Amniotic epithelial cell (primary cell): ENCODE results near the gene LRRC34.

Source experiments
- DNase-seq: peaks from one replicate; pipeline ENCODE4 v3.0.0-alpha.2; 2010; ENCODE audit warnings: low read depth

LRRC34 gene

DNA sequence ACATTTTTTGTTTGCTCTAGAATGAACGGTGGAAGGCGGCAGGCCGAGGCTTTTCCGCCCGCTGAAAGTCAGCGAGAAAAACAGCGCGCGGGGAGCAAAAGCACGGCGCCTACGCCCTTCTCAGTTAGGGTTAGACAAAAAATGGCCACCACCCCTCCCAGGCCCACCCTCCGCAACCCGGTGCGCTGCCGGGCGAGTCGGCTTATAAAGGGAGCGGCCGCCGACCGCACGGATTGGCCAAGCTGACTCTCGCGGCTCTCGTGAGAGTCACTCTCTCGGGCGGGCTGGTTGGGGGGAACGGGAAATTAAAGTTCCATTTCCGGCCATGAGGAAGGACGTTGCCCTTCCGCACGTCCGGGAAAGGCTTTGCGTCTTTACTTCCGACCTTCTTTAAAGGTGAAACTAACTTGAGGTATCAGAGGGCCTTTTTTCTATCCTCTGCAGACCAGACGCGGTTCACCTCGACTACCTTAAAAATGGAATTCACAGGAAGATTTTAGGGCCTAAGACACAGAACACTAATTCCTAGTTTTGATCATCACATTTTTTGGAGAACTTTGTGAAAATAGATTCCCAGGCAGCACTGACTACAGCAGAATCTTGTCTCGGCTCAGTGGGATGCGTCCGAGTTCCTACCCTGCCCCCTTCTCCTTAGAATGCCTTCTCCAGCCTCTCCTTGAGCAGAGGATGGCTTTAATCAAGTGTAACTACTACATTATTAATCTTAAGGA lies 47.7 kb downstream of the LRRC34 start, which contains the start of gene TERC:
Gene TERC, minus strand, starts transcription at position 179 of the 731 bp plus-strand sequence.
- peak; percentile 93 for DNase-seq

DNA sequence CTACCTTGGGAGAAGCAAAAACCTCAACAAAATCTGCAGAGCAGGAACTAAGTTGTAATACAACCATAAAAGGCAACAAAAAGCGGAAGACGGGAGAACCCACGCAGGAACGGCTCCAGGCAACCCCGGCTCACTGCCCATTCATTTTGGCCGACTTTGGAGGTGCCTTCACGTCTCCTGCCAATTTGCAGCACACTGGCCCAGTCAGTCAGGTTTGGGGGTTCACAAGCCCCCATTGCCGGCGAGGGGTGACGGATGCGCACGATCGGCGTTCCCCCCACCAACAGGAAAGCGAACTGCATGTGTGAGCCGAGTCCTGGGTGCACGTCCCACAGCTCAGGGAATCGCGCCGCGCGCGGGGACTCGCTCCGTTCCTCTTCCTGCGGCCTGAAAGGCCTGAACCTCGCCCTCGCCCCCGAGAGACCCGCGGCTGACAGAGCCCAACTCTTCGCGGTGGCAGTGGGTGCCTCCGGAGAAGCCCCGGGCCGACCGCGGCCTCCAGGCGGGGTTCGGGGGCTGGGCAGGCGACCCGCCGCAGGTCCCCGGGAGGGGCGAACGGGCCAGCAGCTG lies 48.3 kb downstream of the LRRC34 start:
- peak; percentile 66 for DNase-seq

DNA sequence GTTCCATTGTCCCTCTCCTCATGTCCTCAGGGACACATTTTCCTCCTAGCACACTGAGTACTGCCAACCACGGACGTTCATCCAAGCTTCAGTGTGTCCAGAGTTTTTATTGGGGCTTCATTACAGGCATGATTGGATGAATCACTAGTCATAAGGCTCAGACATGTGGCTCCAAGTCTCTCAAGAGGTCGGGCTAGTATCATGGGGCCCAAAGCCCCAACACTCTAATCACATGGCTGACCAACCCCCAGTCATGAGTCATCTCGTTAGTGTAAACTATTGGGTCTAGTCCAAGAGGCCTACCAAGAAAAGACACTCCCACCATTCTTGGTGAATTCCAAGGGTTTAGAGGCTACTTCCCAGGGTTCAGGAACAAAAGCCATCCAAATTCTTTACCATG lies 52.2 kb downstream of the LRRC34 start:
- peak; percentile 85 for DNase-seq

DNA sequence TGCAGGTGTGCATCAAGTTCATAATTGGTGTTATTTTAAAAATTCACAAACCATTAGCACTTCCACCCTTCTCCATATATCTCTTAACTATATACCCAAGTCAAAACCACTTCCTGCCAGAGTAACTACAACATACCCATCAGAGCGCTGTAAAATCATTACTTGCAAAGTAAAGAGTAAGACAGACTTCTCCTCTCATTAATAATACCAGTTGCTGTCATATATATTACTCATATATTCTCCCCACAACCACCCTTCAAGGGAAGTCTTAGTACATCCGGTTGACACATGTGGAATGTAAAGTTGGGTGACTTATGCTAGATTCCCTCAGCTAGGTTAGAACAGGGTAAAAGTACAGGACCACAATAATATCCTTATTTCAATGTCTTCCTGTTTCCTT lies 53.4 kb downstream of the LRRC34 start:
- DNase-seq = peak; percentile 68

DNA sequence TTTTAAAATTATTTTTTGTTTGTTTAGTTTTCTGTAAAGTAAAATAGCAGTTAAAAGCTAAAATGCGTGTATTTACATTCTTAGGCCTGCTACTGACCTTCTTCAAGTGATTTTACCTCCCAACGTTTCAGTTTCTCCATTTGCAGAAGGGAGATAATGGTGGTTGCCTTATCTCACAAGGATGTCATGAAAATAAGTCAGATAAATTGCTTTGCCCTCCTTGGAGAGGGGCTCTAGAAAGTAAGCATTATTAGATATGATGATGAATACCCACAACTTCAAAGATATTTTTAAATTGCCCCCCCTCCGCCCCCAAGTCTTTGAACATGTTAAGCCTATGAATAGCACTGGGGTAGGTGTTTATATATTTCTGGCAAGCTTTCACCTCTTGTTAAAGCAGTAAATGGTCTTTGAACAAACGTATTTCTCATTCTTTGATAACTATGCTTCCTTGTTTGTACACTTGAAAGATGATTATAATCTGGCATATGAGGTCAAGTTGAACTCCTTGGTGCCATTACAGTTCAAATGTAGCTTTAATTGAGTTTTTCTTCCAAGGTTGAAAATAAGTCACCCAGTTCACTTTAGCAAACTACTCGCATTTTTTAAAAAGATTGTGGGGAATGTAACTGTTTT lies 54.2 kb downstream of the LRRC34 start:
- peak; percentile 30 for DNase-seq

DNA sequence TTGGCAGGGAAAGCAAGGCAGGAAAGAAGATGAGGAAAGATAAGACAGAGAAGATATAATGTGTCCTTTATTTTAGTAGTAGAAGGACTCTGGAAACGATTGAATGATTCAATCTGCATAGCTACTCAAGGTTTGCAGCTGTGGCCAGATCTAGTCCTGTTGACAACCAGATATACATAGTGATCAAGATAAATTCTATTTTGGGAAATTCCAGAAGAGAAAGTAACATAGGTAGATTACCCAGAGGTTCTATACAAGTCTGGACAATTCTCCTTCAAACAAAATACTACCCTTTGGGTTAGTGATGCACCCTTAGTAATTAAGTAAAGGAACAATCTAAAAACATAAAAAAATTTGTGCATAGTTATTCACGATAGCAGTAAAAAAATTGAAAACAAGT lies 57.2 kb downstream of the LRRC34 start:
- no peak for DNase-seq

DNA sequence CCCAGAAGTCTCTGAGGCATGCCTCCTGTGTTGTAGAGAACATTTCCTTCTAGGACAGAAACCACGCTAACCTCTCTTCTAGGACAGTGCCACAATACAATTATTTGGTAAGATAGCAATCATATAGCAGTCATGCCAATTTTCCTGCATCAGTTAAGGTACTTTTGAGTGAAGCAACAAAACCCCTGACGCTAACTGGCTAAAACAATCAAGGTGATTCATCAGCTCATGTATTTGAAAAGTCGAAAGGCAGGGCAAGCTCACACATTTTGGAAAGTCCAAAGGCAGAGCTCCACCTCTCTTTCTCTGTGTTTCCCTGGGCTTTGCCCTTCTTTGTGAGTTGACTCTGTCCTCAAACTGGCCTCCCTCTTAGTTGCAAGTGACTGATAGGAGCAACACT lies 58.0 kb downstream of the LRRC34 start:
- no peak for DNase-seq

DNA sequence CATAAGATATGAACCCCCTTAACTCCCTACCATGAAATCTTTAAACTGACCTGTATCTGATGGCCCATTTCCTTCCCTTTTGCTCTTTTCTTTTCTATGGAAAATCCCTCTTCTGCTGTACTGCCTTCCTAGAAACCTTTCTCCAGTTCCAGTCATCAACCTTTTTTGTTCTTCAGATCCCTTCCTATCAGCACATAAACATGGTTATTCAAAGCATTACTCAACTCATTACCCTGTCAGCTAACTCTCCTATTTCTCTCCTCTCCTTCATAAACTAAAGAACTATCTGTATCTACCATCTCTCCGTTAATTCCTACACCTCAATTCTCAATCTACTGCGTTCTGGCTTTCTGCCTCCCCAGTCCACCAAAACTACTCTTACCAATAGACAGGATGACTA lies 60.8 kb downstream of the LRRC34 start:
- no peak for DNase-seq

DNA sequence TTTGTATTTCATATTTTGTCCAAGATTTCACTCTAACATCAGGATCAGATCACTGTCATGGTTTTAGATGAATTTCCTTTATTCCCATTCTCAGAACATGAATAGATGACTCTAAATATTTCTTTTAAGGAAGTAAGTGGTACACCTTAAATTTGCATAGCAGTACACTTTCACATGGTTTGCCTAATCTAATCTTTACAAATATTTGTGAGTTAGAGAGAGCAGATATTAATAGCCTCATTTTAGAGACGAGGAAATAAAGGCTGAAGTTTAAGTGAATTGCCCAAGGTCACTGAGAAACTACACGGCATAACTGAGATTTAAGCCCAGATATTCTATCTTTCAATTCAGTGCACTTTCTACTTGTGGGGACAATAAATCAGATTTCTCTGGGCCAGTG lies 62.0 kb downstream of the LRRC34 start:
- no peak for DNase-seq

DNA sequence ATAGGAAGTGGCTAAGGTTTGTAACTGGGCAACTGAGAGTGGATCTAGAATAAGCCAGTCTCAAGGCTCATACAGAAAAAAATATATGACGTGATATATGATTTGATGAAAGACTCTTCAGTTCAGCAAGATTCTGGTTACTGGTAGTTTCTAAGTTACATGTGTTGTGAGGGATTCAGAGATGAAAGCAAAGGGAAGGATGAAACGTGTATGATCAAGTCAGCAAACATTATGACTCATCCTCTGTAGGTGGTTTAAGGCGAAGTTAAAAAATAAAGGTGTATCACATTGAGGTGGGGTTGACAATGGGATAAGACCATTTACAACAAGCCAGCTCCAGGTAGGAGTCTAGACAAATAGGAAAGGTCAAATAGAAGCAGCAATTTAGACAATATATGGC lies 64.0 kb downstream of the LRRC34 start:
- DNase-seq = no peak

DNA sequence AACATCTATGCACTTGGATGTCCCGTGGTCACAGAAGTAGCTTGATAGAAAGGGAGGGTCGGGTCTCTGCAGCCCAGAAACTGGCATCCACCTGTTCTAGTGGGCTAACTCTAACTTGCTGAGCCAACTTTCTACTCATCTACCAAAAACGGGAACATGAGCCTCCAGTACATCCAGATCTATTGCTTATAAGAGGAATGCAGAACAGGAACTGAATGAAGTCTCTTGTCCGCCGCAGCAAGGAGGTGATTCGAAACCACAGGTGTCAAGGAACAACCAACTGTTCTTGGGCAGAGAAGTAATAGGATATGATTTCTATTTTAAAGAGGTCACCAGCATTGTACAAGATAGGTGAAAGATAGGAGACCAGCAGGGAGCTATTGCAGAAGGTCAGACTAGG lies 65.8 kb downstream of the LRRC34 start:
- no peak for DNase-seq

DNA sequence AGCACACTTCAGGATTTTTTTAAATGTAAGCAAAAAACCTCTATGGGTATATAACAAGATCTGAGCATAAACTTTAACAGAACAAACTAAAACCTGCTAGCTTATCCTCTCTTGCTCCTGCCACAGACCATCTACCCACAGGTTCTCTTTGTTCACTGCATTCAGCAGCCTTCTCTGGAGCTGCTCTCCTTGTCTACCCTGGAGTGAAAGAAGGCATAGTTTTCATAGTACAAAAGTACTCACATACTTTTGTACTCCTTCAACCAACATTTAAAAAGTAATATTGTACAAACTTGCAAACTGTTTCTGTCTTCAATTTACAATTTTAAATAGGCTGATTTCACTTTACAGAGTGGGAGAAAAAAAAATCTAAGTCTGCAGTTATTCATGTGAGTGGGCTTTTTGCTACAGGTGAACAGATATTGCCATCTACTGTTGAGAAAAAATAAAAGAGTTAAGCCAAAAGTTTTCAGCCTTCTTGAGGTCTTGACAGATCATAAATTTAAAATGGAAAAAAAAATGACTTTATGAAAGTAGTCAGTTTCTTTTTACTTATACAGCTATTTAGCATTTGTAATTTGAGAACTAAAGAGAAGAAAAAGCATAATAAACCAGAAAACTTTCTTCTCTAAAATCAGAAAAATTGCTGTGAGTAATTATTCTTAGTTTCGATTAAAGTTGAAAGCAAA lies 68.2 kb downstream of the LRRC34 start:
- DNase-seq = peak; percentile 18
